ENCODE results near the gene KANSL1.

DNA sequence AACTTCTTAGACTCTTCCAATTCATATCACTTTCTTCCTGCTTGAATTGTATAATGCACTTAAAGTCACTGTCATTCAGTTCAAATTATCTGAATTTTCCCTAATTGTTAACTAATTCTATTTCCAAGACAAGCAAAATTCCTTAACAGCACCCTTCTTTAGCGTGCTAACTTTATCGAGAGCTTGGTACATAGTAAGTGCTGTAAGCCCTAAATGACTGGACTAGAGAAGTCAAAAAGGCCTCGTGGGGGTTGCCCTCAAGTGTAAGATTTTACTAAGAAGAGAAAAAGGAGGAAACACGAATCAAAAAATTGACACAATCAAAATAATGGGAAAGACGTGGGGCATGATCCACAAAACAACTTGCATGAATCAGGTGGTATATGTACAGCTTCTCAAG lies 11.3 kb downstream of the KANSL1 start:
- TF ChIP-seq, protein P1, sequence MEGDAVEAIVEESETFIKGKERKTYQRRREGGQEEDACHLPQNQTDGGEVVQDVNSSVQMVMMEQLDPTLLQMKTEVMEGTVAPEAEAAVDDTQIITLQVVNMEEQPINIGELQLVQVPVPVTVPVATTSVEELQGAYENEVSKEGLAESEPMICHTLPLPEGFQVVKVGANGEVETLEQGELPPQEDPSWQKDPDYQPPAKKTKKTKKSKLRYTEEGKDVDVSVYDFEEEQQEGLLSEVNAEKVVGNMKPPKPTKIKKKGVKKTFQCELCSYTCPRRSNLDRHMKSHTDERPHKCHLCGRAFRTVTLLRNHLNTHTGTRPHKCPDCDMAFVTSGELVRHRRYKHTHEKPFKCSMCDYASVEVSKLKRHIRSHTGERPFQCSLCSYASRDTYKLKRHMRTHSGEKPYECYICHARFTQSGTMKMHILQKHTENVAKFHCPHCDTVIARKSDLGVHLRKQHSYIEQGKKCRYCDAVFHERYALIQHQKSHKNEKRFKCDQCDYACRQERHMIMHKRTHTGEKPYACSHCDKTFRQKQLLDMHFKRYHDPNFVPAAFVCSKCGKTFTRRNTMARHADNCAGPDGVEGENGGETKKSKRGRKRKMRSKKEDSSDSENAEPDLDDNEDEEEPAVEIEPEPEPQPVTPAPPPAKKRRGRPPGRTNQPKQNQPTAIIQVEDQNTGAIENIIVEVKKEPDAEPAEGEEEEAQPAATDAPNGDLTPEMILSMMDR (IDR thresholded peaks at IDR 0.05) = no peak
- no peak for TF ChIP-seq POLR2A (IDR thresholded peaks at IDR 0.05)
